HepG2 (cell line): Measurements from ENCODE around the gene PRTN3. TPM values are rescaled to one million over a fixed set of nuclear protein-coding genes. Genes with fewer than 3 reads are reported as not detected.

Source experiments
- ATF5 ChIP-seq: sonication (generic); formaldehyde crosslinking; IDR thresholded peaks from 2 replicates; pipeline ENCODE4 v1.4.0; 2020; ENCODE audit warnings: mild to moderate bottlenecking, low read depth, missing genetic modification reagents
- BCL3 ChIP-seq: sonication (generic); formaldehyde crosslinking; IDR thresholded peaks from 2 replicates; pipeline ENCODE4 v1.5.1; 2020; ENCODE audit warnings: mild to moderate bottlenecking, missing genetic modification reagents, moderate library complexity
- CTCF ChIP-seq: sonication (generic); formaldehyde crosslinking; IDR thresholded peaks from 2 replicates; pipeline ENCODE4 v1.5.0; 2020; ENCODE audit warnings: mild to moderate bottlenecking, missing genetic modification reagents, moderate library complexity
- HMG20B ChIP-seq: conservative IDR thresholded peaks from 2 replicates; pipeline ENCODE4 v1.6.1; 2016; ENCODE audit warnings: missing genetic modification reagents, missing compliant biosample characterization
- JUND ChIP-seq: sonication (generic); formaldehyde crosslinking; IDR thresholded peaks from 2 replicates; pipeline ENCODE4 v1.8.0; 2022; ENCODE audit warnings: mild to moderate bottlenecking, missing genetic modification reagents
- KIAA2018 ChIP-seq: sonication (generic); formaldehyde crosslinking; IDR thresholded peaks from 2 replicates; pipeline ENCODE4 v1.5.0; 2020; ENCODE audit warnings: mild to moderate bottlenecking, missing genetic modification reagents, borderline replicate concordance
- MAFG ChIP-seq: sonication (generic); formaldehyde crosslinking; IDR thresholded peaks from 2 replicates; pipeline ENCODE4 v1.5.1; 2020; ENCODE audit warnings: mild to moderate bottlenecking, missing genetic modification reagents
- MTA3 ChIP-seq: sonication (generic); formaldehyde crosslinking; IDR thresholded peaks from 2 replicates; pipeline ENCODE4 v1.4.0; 2020; ENCODE audit warnings: missing genetic modification reagents
- ZNF251 ChIP-seq: sonication (generic); formaldehyde crosslinking; IDR thresholded peaks from 2 replicates; pipeline ENCODE4 v1.9.0; 2021; ENCODE audit warnings: mild to moderate bottlenecking, missing genetic modification reagents
- ZNF451 ChIP-seq: sonication (generic); formaldehyde crosslinking; IDR thresholded peaks from 2 replicates; pipeline ENCODE4 v1.5.0; 2020; ENCODE audit warnings: mild to moderate bottlenecking, missing genetic modification reagents
- ZNF639 ChIP-seq: conservative IDR thresholded peaks from 2 replicates; pipeline ENCODE4 v1.6.1; 2018; ENCODE audit warnings: missing genetic modification reagents
- ZNF724P ChIP-seq: sonication (generic); formaldehyde crosslinking; IDR thresholded peaks from 2 replicates; pipeline ENCODE4 v1.8.0; 2022; ENCODE audit warnings: missing genetic modification reagents, borderline replicate concordance
- ZSCAN12 ChIP-seq: sonication (generic); formaldehyde crosslinking; IDR thresholded peaks from 2 replicates; pipeline ENCODE4 v1.9.0; 2021; ENCODE audit warnings: mild to moderate bottlenecking, missing genetic modification reagents
- polyA plus RNA-seq, 8 experiments: library from polyadenylated mRNA; depleted of rRNA in 3 of 8; stranded (reverse) in 7 of 8; unstranded in 1 of 8; fragments of >200 nt; fragmentation: Illumina TruSeq in 4 of 8; extraction: Trizol in 4 of 8; gene quantifications; 2 replicates each; pipeline versions ENCODE4 v1.2.1 to v1.2.3, GENCODE V29; 2011 to 2016; ENCODE audit warnings: low read depth in 4 of 8, missing spikeins in 1 of 8, mixed read lengths in 1 of 8; ENCODE audit not compliant: insufficient read depth in 1 of 8
- total RNA-seq, 5 experiments: library from RNA; depleted of rRNA; stranded (reverse); fragments of >200 nt; fragmentation: Illumina TruSeq; extraction: Trizol; gene quantifications; 2 replicates each; pipeline ENCODE4 v1.2.3, GENCODE V29; 2016; ENCODE audit warnings: low read depth in 1 of 5

PRTN3 gene
- total and polyA plus RNA-seq, 2 of the 13 experiments (the other 11 are each of a cell fraction or from before 2014, with no cell fraction given), result not detected

DNA sequence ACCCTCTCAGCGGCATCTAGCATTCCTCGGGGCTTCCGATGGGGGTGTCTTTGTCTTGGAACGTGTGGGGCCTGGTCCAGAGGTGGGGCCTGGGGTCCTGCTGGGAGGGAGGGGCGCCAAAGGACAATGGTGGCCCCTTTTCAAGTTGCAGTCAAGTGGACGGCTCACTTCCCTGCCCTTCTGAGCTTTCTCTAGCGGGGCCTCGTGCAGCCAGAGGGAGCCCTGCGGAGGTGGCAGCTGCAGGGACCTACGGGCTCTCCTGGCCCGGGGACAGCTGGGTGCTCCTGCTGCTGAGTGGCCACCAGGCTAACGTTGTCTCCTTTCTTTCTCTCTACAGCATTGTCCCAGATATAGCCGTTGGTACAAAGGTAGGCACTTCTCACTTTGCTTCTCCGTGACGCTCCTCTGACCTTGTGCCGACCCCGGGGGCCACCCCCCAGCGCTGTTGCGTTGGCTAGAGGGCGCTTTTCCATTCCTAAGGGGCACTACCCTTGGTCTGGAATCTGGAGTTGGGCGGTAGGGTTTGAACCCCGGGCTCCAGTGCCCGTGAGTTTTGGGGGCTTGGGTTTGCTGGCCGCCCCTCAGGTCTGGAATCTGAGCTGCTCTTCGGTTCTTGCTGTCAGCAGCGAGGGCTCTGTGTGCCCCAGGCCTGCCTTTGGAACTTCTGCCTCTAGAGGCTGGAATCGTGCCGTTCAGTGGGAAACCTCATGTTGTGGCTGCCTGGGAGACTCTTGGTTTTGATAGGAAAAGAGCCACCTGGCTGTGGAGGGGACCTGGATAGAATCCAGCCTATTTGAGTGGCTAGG, 41.5 kb upstream of the PRTN3 start (continued):
- TF ChIP-seq ATF5 (CRISPR knock-in tag) (no peak), ZSCAN12 (CRISPR knock-in tag) (no peak), MTA3 (no peak), BCL3 (CRISPR knock-in tag) (no peak), ZNF251 (CRISPR knock-in tag) (no peak), ZNF639 (CRISPR knock-in tag) (no peak), ZNF451 (CRISPR knock-in tag) (no peak), CTCF (CRISPR knock-in tag) (peak; percentile 63), JUND (no peak), ZNF724P (CRISPR knock-in tag) (no peak), KIAA2018 (CRISPR knock-in tag) (no peak), HMG20B (CRISPR knock-in tag) (no peak), MAFG (CRISPR knock-in tag) (no peak)
